HepG2 (cell line): ENCODE results near the gene CISD3. TPM values are rescaled to one million over a fixed set of nuclear protein-coding genes. Genes with fewer than 3 reads are reported as not detected.

ENCODE experiments used
- ARID4A ChIP-seq: sonication (generic); formaldehyde crosslinking; IDR thresholded peaks from 2 replicates; pipeline ENCODE4 v1.5.0; 2020; ENCODE audit warnings: mild to moderate bottlenecking, missing genetic modification reagents, borderline replicate concordance
- ERF ChIP-seq: IDR thresholded peaks from 2 replicates; pipeline ENCODE4 v1.6.1; 2018; ENCODE audit warnings: missing biosample characterization, missing genetic modification reagents
- HBP1 ChIP-seq: IDR thresholded peaks from 2 replicates; pipeline ENCODE4 v1.6.1; 2016; ENCODE audit warnings: low read depth, control low read depth
- HHEX ChIP-seq: IDR thresholded peaks from 2 replicates; pipeline ENCODE4 v1.6.1; 2016; ENCODE audit warnings: control low read depth
- HMGXB3 ChIP-seq: sonication (generic); formaldehyde crosslinking; IDR thresholded peaks from 2 replicates; pipeline ENCODE4 v1.4.0; 2020; ENCODE audit warnings: missing genetic modification reagents, borderline replicate concordance
- HNRNPL ChIP-seq: fragments of 200-400 bp; formaldehyde crosslinking; IDR thresholded peaks from 2 replicates; pipeline ENCODE4 v1.6.1; 2017; ENCODE audit warnings: mild to moderate bottlenecking, low read depth, low read length
- KMT2B ChIP-seq: IDR thresholded peaks from 2 replicates; pipeline ENCODE4 v1.6.1; 2016; ENCODE audit warnings: missing genetic modification reagents, missing compliant biosample characterization
- MTA1 ChIP-seq: sonication (generic); formaldehyde crosslinking; IDR thresholded peaks from 2 replicates; pipeline ENCODE4 v1.4.0; 2020; ENCODE audit warnings: missing genetic modification reagents, mild to moderate bottlenecking, borderline replicate concordance
- NR0B2 ChIP-seq: sonication (generic); formaldehyde crosslinking; IDR thresholded peaks from 2 replicates; pipeline ENCODE4 v1.4.0; 2020; ENCODE audit warnings: mild to moderate bottlenecking, missing genetic modification reagents
- XRCC5 ChIP-seq: fragments of 200-400 bp; formaldehyde crosslinking; optimal IDR thresholded peaks from 2 replicates; pipeline ENCODE3; 2017; ENCODE audit warnings: mild to moderate bottlenecking, low read length
- ZBTB7B ChIP-seq: sonication (generic); formaldehyde crosslinking; IDR thresholded peaks from 2 replicates; pipeline ENCODE4 v1.4.0; 2020; ENCODE audit warnings: missing genetic modification reagents
- ZNF414 ChIP-seq: sonication (generic); formaldehyde crosslinking; IDR thresholded peaks from 2 replicates; pipeline ENCODE4 v1.5.0; 2020; ENCODE audit warnings: missing genetic modification reagents
- ZNF513 ChIP-seq: sonication (generic); formaldehyde crosslinking; conservative IDR thresholded peaks from 2 replicates; pipeline ENCODE4 v1.5.0; 2020; ENCODE audit warnings: missing genetic modification reagents
- ZSCAN29 ChIP-seq: sonication (generic); formaldehyde crosslinking; conservative IDR thresholded peaks from 2 replicates; pipeline ENCODE4 v1.4.0; 2020; ENCODE audit warnings: mild to moderate bottlenecking, missing genetic modification reagents
- polyA plus RNA-seq, 8 experiments: library from polyadenylated mRNA; depleted of rRNA in 3 of 8; stranded (reverse) in 7 of 8; unstranded in 1 of 8; fragments of >200 nt; fragmentation: Illumina TruSeq in 4 of 8; extraction: Trizol in 4 of 8; gene quantifications; 2 replicates each; pipeline versions ENCODE4 v1.2.1 to v1.2.3, GENCODE V29; 2011 to 2016; ENCODE audit warnings: low read depth in 4 of 8, missing spikeins in 1 of 8, mixed read lengths in 1 of 8; ENCODE audit not compliant: insufficient read depth in 1 of 8
- total RNA-seq, 5 experiments: library from RNA; depleted of rRNA; stranded (reverse); fragments of >200 nt; fragmentation: Illumina TruSeq; extraction: Trizol; gene quantifications; 2 replicates each; pipeline ENCODE4 v1.2.3, GENCODE V29; 2016; ENCODE audit warnings: low read depth in 1 of 5

Gene CISD3
- total and polyA plus RNA-seq, 2 of the 13 experiments (the other 11 are each of a cell fraction or from before 2014, with no cell fraction given): 30.0 to 34.1 TPM

GRCh38 chr17:38705803-38706504 lies 24.2 kb upstream of the CISD3 start (continued):
- 0 out of 2 replicates have a peak, but pooled peaks have one; percentile 40 for TF ChIP-seq MTA1 (CRISPR knock-in tag)
- peak; percentile 87; the same call in 1 of the 2 replicates for TF ChIP-seq ZNF414 (CRISPR knock-in tag)
- TF ChIP-seq ERF: peak; percentile 14; the same call in 1 of the 2 replicates
- peak; percentile 40; the same call in 1 of the 2 replicates for TF ChIP-seq KMT2B
- TF ChIP-seq XRCC5: peak; percentile 28
- TF ChIP-seq HHEX (CRISPR knock-in tag): no peak
- TF ChIP-seq ZNF513 (CRISPR knock-in tag): no peak
- TF ChIP-seq ZSCAN29 (CRISPR knock-in tag): 0 out of 2 replicates have a peak, but pooled peaks have one; percentile 14
- peak; percentile 28 for TF ChIP-seq HBP1 (CRISPR knock-in tag)
- peak; percentile 43; the same call in 1 of the 2 replicates for TF ChIP-seq NR0B2
- TF ChIP-seq ZBTB7B (CRISPR knock-in tag): 0 out of 2 replicates have a peak, but pooled peaks have one; percentile 70
- peak; percentile 66 for TF ChIP-seq ARID4A
- TF ChIP-seq HNRNPL: peak; percentile 94
- no peak for TF ChIP-seq HMGXB3 (CRISPR knock-in tag)
